Urinary bladder (tissue), 4 donors: Measurements from ENCODE around the gene ANKRD35. TPM values are rescaled to one million over a fixed set of nuclear protein-coding genes. Genes with fewer than 3 reads are reported as not detected.
"Not testable (repeated sequence)": the region's sequence is repeated elsewhere in the genome, so short reads cannot be mapped to it uniquely, and the experiment has no call there.

Source experiments
- DNase-seq: peaks from one replicate; pipeline ENCODE4 v3.0.0-alpha.2; 2015; ENCODE audit errors: extremely low spot score
- H3K27ac ChIP-seq: one replicate; pipeline ENCODE4 v1.5.1; 2013; ENCODE audit warnings: low read depth, mild to moderate bottlenecking, moderate library complexity
- H3K36me3 ChIP-seq: one replicate; pipeline ENCODE4 v1.6.1; 2013; ENCODE audit warnings: mild to moderate bottlenecking, moderate library complexity; ENCODE audit not compliant: insufficient read depth
- H3K4me1 ChIP-seq: one replicate; pipeline ENCODE4 v1.6.1; 2013; ENCODE audit warnings: mild to moderate bottlenecking, moderate library complexity; ENCODE audit not compliant: insufficient read depth
- H3K4me3 ChIP-seq: one replicate; pipeline ENCODE4 v1.5.1; 2013; ENCODE audit warnings: low read depth, low read length
- WGBS: extraction: QIAGEN DNeasy Blood & Tissue Kit; methylation state at CpG from one replicate; pipeline ENCODE4 v1.1.7; 2013; 5-methylcytosine and 5-hydroxymethylcytosine counted together
- polyA plus RNA-seq: library from polyadenylated mRNA; stranded (reverse); fragments of 200-250 nt; gene quantifications from one replicate; pipeline ENCODE4 v1.2.3, GENCODE V29; 2013
- small RNA-seq: library from RNA; depleted of rRNA; stranded (forward); fragments of <200 nt; gene quantifications from one replicate; pipeline ENCODE3, GENCODE V24; 2014
- total RNA-seq: library from RNA; depleted of rRNA; stranded (reverse); fragments of >200 nt; gene quantifications from one replicate; pipeline ENCODE4 v1.2.3, GENCODE V29; 2014
- donor health status: healthy with polysubstance abuse.
- donor health status: healthy.

ANKRD35 gene
- total and polyA plus RNA-seq, 2 donors: 2.2 to 13.2 TPM

DNA sequence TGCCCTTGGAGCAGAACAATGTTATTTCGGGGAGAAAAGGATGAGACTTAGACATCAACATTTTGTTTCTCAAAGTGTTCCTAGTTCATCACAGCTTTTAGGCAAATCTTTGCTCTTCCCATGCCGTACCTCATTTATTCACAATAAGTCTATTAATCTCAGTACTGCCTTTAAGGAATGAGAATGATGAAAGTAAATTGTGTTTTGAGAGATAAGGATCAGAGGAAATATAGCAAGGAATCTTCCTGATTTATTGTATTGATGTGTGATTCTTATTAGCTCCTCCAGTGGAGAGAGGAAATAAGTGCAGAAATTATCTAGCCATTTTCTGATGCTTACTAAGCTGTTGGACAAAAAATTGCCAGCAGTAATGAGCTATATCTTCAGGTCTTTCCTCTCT is 59.6 kb downstream of the ANKRD35 start:
- WGBS: 92% methylated on average over 2 of the region's 2 CpGs
- no peak for DNase-seq
- Histone ChIP-seq H3K4me1 (peaks cover 1% of the 10 kb centered on the region), H3K27ac (no peak overlapping the region), H3K4me3 (no peak overlapping the region), H3K36me3 (peaks cover 8% of the 10 kb centered on the region)

DNA sequence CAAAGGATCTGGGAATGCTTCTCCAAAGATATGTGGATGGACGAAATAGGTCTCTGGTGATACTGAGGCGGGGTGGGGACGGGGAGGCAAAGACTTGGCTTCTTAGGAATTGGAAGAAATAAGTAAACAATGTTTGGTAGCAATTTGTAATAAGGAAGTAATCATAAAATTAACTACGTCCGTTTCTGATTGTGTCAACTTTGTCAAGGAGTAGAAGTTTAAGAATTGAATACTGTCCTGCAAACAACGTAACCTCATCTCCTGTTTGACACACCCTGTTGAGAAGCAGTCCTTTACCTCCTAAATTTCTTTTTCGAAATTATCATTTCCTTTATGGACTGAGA is 61.2 kb downstream of the ANKRD35 start:
- no peak for DNase-seq
- peaks cover 8% of the 10 kb centered on the region for H3K36me3 ChIP-seq
- peak overlapping the region; percentile 65 for H3K4me3 ChIP-seq
- under 1% methylated on average over 7 of the region's 7 CpGs for WGBS
- H3K4me1 ChIP-seq: peaks cover 1% of the 10 kb centered on the region
- peak overlapping the region; percentile 54 for H3K27ac ChIP-seq

DNA sequence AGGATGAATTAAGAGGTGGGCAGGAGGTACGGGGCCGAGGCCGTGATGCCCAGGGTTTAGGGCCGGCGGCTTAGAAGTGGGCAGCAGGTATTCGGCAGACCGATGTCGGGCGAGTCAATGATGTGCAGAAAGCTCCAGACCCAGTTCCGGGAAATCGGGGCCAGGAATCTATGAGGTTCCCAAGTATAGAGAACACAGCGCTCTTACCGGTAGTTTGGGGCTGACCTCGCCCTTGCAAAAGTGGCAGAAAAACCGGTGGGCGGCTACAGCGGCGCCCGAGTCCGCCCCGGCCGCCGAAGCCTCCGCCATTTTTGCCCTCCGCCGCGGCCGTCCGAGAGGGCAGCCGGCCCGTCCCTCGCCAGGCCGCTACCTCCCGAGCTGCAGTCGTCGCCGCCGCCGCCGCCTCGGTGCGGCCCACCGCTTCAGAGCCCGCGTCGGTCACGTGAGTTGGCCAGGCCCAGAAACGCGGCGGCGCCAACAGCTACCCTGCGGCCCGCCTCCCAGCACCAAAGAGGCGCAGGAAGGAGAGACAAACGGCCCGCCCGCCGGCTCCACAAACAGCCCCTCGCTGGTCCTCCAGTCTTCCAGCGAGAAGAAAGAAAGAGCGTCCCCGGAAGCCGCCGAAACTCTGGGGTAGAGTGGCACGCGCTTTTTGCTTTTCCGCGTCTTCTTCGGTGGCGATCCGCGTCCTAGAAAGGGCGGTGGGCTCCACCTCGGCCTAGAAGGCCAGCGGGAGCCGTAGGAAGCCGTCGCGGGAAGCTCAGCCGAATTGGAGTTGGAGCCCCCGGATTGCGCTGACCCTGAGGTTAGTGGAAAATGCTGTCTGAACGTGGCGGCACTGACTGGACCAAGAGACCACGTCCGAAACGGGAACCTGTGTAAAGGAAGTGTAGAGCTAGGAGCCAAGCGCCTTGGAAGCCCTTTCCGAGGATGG is 61.8 kb downstream of the ANKRD35 start, which contains the start of the genes POLR3C and RNF115:
Gene POLR3C, plus strand, starts transcription at position 636 of the 934 bp plus-strand sequence. CDS start 1,577 bp downstream, outside the sequence.
Gene RNF115, minus strand, starts transcription at position 531 of the 934 bp plus-strand sequence. Its CDS starts 222 bp downstream, at position 309.
- H3K4me3 ChIP-seq: peak within 1 kb of the TSS; percentile 65
- 2% methylated on average over 89 of the region's 89 CpGs for WGBS
- peak within 1 kb of the TSS; percentile 54 for H3K27ac ChIP-seq
- H3K36me3 ChIP-seq: peaks cover 4% of the 10 kb centered on the region
- peak; percentile 75 for DNase-seq
- H3K4me1 ChIP-seq: peaks cover 1% of the 10 kb centered on the region

DNA sequence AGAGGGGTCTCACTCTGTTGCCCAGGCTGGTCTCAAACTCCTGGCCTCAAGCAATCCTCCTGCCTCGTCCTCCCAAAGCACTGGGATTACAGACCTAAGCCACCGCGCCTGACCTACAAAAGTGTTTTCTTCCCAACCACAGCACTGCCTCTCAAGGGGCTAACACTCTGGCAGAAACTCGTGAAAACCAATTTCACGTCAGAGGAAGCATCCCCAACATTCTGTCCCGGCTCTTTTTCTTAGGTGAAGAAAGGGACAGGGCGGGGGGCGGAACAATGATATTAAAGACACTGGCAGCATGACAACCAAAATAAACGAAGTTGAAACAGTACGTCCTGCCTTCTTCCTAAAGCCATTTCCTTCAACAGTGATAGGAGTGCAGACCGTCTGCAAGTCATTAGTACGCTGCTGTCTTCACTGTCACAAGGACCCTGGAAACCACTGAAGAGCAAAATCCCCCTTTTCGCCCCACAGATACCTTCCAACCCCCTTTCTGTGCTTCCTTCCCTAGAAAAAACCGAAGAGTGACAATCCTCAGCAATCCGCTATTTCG is 62.8 kb downstream of the ANKRD35 start:
- WGBS: 11% methylated on average over 4 of the region's 16 CpGs
- not testable (repeated sequence) for H3K36me3 ChIP-seq, H3K4me3 ChIP-seq, H3K4me1 ChIP-seq, H3K27ac ChIP-seq, DNase-seq

DNA sequence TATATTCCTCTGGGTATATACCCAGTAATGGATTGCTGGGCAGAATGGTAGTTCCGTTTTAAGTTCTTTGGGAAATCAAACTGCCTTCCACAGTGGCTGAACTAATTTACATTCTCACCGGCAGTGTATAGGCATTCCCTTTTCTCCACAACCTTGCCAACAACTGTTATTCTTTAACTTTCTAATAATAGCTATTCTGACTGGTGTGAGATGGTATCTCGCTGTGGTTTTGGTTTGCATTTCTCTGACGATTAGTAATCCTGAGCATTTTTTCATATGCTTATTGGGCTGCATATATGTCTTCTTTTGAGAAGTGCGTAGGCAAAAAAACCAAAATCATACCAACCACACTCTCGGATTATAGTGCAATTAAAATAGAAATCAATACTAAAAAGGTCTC is 67.6 kb downstream of the ANKRD35 start:
- not testable (repeated sequence) for DNase-seq, H3K27ac ChIP-seq, H3K4me3 ChIP-seq, H3K36me3 ChIP-seq, H3K4me1 ChIP-seq
- WGBS: 59% methylated on average over 4 of the region's 6 CpGs

Small RNA genes lying within 50 kb of the gene (small RNA-seq; reads per million reads assigned to genes)
- not detected for gene MIR6736

Other genes starting within 250 kb of the ANKRD35 start
- 0.37 TPM for gene PDZK1, start 178.5 kb downstream of the ANKRD35 start, total RNA-seq
- gene PDZK1, start 178.5 kb downstream of the ANKRD35 start, polyA plus RNA-seq: 0.18 TPM
- gene CD160, start 166.4 kb downstream of the ANKRD35 start, total RNA-seq: 1.0 TPM
- 0.25 TPM for gene CD160, start 166.4 kb downstream of the ANKRD35 start, polyA plus RNA-seq
- gene RNF115, start 61.8 kb downstream of the ANKRD35 start, total RNA-seq: 32.4 TPM
- gene RNF115, start 61.8 kb downstream of the ANKRD35 start, polyA plus RNA-seq: 9.1 TPM
- 25.6 TPM for gene POLR3C, start 61.7 kb downstream of the ANKRD35 start, total RNA-seq
- 23.5 TPM for gene POLR3C, start 61.7 kb downstream of the ANKRD35 start, polyA plus RNA-seq
- 5.9 TPM for gene NUDT17, start 40.2 kb downstream of the ANKRD35 start, total RNA-seq
- 5.0 TPM for gene NUDT17, start 40.2 kb downstream of the ANKRD35 start, polyA plus RNA-seq
- 27.0 TPM for gene PIAS3, start 26.8 kb downstream of the ANKRD35 start, total RNA-seq
- gene PIAS3, start 26.8 kb downstream of the ANKRD35 start, polyA plus RNA-seq: 48.1 TPM
- 3.5 TPM for gene ITGA10, start 24.2 kb upstream of the ANKRD35 start, total RNA-seq
- gene ITGA10, start 24.2 kb upstream of the ANKRD35 start, polyA plus RNA-seq: 6.2 TPM
- 26.4 TPM for gene PEX11B, start 32.9 kb upstream of the ANKRD35 start, total RNA-seq
- gene PEX11B, start 32.9 kb upstream of the ANKRD35 start, polyA plus RNA-seq: 29.9 TPM
- gene RBM8A, start 41.6 kb upstream of the ANKRD35 start, total RNA-seq: 51.3 TPM
- 107 TPM for gene RBM8A, start 41.6 kb upstream of the ANKRD35 start, polyA plus RNA-seq
- gene LIX1L, start 72.2 kb upstream of the ANKRD35 start, total RNA-seq: 29.6 TPM
- 25.6 TPM for gene LIX1L, start 72.2 kb upstream of the ANKRD35 start, polyA plus RNA-seq
- 0.21 TPM for gene ANKRD34A, start 78.7 kb upstream of the ANKRD35 start, total RNA-seq
- 1.4 TPM for gene ANKRD34A, start 78.7 kb upstream of the ANKRD35 start, polyA plus RNA-seq
- gene POLR3GL, start 78.8 kb upstream of the ANKRD35 start, total RNA-seq: 16.5 TPM
- 46.6 TPM for gene POLR3GL, start 78.8 kb upstream of the ANKRD35 start, polyA plus RNA-seq
- 920 TPM for gene TXNIP, start 110.7 kb upstream of the ANKRD35 start, total RNA-seq
- gene TXNIP, start 110.7 kb upstream of the ANKRD35 start, polyA plus RNA-seq: 1,029 TPM
- gene HJV, start 135.9 kb upstream of the ANKRD35 start, total RNA-seq: 9.4 TPM
- gene HJV, start 135.9 kb upstream of the ANKRD35 start, polyA plus RNA-seq: 0.11 TPM